ENCODE results near the gene KCNC2.

GRCh38 chr12:75116646-75117198, 92.9 kb downstream of the KCNC2 start:
- TF ChIP-seq CTBP1 (IDR thresholded peaks at IDR 0.05; ENCODE audit: borderline replicate concordance) (no peak), ZBTB33 (CRISPR knock-in tag; IDR thresholded peaks at IDR 0.05) (no peak), PCBP1 (IDR thresholded peaks at IDR 0.05; ENCODE audit: low read depth, low read length, poor library complexity, severe bottlenecking) (no peak), RBM39 (optimal IDR thresholded peaks at IDR 0.05; ENCODE audit: low read depth, low read length) (no peak), ZNF232 (CRISPR knock-in tag; IDR thresholded peaks at IDR 0.05) (no peak), RAD21 (CRISPR knock-in tag; conservative IDR thresholded peaks at IDR 0.05 in 1 of 2, IDR thresholded peaks at IDR 0.05 in 1 of 2) (no peak), STAT6 (CRISPR knock-in tag; IDR thresholded peaks at IDR 0.05) (no peak), SAFB2 (IDR thresholded peaks at IDR 0.05; ENCODE audit: borderline replicate concordance, low read depth, low read length, severe bottlenecking) (no peak)
- TF ChIP-seq, protein P1, sequence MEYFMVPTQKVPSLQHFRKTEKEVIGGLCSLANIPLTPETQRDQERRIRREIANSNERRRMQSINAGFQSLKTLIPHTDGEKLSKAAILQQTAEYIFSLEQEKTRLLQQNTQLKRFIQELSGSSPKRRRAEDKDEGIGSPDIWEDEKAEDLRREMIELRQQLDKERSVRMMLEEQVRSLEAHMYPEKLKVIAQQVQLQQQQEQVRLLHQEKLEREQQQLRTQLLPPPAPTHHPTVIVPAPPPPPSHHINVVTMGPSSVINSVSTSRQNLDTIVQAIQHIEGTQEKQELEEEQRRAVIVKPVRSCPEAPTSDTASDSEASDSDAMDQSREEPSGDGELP (CRISPR knock-in tag; IDR thresholded peaks at IDR 0.05; ENCODE audit: borderline replicate concordance): no peak
- TF ChIP-seq, protein P2, sequence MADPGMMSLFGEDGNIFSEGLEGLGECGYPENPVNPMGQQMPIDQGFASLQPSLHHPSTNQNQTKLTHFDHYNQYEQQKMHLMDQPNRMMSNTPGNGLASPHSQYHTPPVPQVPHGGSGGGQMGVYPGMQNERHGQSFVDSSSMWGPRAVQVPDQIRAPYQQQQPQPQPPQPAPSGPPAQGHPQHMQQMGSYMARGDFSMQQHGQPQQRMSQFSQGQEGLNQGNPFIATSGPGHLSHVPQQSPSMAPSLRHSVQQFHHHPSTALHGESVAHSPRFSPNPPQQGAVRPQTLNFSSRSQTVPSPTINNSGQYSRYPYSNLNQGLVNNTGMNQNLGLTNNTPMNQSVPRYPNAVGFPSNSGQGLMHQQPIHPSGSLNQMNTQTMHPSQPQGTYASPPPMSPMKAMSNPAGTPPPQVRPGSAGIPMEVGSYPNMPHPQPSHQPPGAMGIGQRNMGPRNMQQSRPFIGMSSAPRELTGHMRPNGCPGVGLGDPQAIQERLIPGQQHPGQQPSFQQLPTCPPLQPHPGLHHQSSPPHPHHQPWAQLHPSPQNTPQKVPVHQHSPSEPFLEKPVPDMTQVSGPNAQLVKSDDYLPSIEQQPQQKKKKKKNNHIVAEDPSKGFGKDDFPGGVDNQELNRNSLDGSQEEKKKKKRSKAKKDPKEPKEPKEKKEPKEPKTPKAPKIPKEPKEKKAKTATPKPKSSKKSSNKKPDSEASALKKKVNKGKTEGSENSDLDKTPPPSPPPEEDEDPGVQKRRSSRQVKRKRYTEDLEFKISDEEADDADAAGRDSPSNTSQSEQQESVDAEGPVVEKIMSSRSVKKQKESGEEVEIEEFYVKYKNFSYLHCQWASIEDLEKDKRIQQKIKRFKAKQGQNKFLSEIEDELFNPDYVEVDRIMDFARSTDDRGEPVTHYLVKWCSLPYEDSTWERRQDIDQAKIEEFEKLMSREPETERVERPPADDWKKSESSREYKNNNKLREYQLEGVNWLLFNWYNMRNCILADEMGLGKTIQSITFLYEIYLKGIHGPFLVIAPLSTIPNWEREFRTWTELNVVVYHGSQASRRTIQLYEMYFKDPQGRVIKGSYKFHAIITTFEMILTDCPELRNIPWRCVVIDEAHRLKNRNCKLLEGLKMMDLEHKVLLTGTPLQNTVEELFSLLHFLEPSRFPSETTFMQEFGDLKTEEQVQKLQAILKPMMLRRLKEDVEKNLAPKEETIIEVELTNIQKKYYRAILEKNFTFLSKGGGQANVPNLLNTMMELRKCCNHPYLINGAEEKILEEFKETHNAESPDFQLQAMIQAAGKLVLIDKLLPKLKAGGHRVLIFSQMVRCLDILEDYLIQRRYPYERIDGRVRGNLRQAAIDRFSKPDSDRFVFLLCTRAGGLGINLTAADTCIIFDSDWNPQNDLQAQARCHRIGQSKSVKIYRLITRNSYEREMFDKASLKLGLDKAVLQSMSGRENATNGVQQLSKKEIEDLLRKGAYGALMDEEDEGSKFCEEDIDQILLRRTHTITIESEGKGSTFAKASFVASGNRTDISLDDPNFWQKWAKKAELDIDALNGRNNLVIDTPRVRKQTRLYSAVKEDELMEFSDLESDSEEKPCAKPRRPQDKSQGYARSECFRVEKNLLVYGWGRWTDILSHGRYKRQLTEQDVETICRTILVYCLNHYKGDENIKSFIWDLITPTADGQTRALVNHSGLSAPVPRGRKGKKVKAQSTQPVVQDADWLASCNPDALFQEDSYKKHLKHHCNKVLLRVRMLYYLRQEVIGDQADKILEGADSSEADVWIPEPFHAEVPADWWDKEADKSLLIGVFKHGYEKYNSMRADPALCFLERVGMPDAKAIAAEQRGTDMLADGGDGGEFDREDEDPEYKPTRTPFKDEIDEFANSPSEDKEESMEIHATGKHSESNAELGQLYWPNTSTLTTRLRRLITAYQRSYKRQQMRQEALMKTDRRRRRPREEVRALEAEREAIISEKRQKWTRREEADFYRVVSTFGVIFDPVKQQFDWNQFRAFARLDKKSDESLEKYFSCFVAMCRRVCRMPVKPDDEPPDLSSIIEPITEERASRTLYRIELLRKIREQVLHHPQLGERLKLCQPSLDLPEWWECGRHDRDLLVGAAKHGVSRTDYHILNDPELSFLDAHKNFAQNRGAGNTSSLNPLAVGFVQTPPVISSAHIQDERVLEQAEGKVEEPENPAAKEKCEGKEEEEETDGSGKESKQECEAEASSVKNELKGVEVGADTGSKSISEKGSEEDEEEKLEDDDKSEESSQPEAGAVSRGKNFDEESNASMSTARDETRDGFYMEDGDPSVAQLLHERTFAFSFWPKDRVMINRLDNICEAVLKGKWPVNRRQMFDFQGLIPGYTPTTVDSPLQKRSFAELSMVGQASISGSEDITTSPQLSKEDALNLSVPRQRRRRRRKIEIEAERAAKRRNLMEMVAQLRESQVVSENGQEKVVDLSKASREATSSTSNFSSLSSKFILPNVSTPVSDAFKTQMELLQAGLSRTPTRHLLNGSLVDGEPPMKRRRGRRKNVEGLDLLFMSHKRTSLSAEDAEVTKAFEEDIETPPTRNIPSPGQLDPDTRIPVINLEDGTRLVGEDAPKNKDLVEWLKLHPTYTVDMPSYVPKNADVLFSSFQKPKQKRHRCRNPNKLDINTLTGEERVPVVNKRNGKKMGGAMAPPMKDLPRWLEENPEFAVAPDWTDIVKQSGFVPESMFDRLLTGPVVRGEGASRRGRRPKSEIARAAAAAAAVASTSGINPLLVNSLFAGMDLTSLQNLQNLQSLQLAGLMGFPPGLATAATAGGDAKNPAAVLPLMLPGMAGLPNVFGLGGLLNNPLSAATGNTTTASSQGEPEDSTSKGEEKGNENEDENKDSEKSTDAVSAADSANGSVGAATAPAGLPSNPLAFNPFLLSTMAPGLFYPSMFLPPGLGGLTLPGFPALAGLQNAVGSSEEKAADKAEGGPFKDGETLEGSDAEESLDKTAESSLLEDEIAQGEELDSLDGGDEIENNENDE (IDR thresholded peaks at IDR 0.05; ENCODE audit: low read depth, low read length): no peak
- TF ChIP-seq, protein P3, sequence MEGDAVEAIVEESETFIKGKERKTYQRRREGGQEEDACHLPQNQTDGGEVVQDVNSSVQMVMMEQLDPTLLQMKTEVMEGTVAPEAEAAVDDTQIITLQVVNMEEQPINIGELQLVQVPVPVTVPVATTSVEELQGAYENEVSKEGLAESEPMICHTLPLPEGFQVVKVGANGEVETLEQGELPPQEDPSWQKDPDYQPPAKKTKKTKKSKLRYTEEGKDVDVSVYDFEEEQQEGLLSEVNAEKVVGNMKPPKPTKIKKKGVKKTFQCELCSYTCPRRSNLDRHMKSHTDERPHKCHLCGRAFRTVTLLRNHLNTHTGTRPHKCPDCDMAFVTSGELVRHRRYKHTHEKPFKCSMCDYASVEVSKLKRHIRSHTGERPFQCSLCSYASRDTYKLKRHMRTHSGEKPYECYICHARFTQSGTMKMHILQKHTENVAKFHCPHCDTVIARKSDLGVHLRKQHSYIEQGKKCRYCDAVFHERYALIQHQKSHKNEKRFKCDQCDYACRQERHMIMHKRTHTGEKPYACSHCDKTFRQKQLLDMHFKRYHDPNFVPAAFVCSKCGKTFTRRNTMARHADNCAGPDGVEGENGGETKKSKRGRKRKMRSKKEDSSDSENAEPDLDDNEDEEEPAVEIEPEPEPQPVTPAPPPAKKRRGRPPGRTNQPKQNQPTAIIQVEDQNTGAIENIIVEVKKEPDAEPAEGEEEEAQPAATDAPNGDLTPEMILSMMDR (IDR thresholded peaks at IDR 0.05 in 2 of 3, conservative IDR thresholded peaks at IDR 0.05 in 1 of 3; ENCODE audit: insufficient read depth in 2 of 3, low read depth in 1 of 3, low read length in 3 of 3): no peak
- TF ChIP-seq, protein P4, sequence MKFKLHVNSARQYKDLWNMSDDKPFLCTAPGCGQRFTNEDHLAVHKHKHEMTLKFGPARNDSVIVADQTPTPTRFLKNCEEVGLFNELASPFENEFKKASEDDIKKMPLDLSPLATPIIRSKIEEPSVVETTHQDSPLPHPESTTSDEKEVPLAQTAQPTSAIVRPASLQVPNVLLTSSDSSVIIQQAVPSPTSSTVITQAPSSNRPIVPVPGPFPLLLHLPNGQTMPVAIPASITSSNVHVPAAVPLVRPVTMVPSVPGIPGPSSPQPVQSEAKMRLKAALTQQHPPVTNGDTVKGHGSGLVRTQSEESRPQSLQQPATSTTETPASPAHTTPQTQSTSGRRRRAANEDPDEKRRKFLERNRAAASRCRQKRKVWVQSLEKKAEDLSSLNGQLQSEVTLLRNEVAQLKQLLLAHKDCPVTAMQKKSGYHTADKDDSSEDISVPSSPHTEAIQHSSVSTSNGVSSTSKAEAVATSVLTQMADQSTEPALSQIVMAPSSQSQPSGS (CRISPR knock-in tag; IDR thresholded peaks at IDR 0.05): no peak
